WTC11 (cell line): ENCODE measurements around the gene VIPR2.

ENCODE experiments used
- ESRRA ChIP-seq: sonication (generic); formaldehyde crosslinking; IDR thresholded peaks from 2 replicates; pipeline ENCODE4 v1.8.1; 2022; ENCODE audit warnings: mild to moderate bottlenecking, missing genetic modification reagents, borderline replicate concordance
- GTF2I ChIP-seq: fragments of 250-450 bp; sonication (Bioruptor Pico); conservative IDR thresholded peaks from 2 replicates; pipeline ENCODE4 v1.4.0; 2021; ENCODE audit warnings: mild to moderate bottlenecking
- HMGXB4 ChIP-seq: sonication (generic); formaldehyde crosslinking; IDR thresholded peaks from 2 replicates; pipeline ENCODE4 v1.8.1; 2023; ENCODE audit warnings: mild to moderate bottlenecking, moderate library complexity, missing genetic modification reagents
- MXD4 ChIP-seq: fragments of 250-450 bp; sonication (Bioruptor Pico); IDR thresholded peaks from 2 replicates; pipeline ENCODE4 v1.8.0; 2021; ENCODE audit warnings: mild to moderate bottlenecking, moderate library complexity, borderline replicate concordance
- NFYB ChIP-seq: sonication (generic); formaldehyde crosslinking; conservative IDR thresholded peaks from 2 replicates; pipeline ENCODE4 v1.8.0; 2022; ENCODE audit warnings: low read depth, missing genetic modification reagents
- NR2C2 ChIP-seq: sonication (generic); formaldehyde crosslinking; IDR thresholded peaks from 2 replicates; pipeline ENCODE4 v1.8.0; 2022; ENCODE audit warnings: mild to moderate bottlenecking, missing genetic modification reagents
- RELA ChIP-seq: sonication (generic); formaldehyde crosslinking; IDR thresholded peaks from 2 replicates; pipeline ENCODE4 v1.8.1; 2022; ENCODE audit warnings: missing genetic modification reagents, mild to moderate bottlenecking, borderline replicate concordance
- TF ChIP-seq, protein P1 (sequence below): fragments of 200-600 bp; IDR thresholded peaks from 2 replicates; pipeline ENCODE4 v1.8.0; 2022; ENCODE audit warnings: antibody characterized with exemption
- TF ChIP-seq, protein P2 (sequence below): fragments of 250-450 bp; sonication (Bioruptor Pico); conservative IDR thresholded peaks from 2 replicates; pipeline ENCODE4 v1.9.0; 2021; ENCODE audit warnings: mild to moderate bottlenecking

- no peak for TF ChIP-seq MXD4 (CRISPR knock-in tag)
- TF ChIP-seq, protein P1, sequence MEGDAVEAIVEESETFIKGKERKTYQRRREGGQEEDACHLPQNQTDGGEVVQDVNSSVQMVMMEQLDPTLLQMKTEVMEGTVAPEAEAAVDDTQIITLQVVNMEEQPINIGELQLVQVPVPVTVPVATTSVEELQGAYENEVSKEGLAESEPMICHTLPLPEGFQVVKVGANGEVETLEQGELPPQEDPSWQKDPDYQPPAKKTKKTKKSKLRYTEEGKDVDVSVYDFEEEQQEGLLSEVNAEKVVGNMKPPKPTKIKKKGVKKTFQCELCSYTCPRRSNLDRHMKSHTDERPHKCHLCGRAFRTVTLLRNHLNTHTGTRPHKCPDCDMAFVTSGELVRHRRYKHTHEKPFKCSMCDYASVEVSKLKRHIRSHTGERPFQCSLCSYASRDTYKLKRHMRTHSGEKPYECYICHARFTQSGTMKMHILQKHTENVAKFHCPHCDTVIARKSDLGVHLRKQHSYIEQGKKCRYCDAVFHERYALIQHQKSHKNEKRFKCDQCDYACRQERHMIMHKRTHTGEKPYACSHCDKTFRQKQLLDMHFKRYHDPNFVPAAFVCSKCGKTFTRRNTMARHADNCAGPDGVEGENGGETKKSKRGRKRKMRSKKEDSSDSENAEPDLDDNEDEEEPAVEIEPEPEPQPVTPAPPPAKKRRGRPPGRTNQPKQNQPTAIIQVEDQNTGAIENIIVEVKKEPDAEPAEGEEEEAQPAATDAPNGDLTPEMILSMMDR = no peak
- no peak for TF ChIP-seq NFYB
- TF ChIP-seq HMGXB4 (CRISPR knock-in tag) = no peak
- TF ChIP-seq RELA = no peak
- no peak for TF ChIP-seq GTF2I
- TF ChIP-seq, protein P2, sequence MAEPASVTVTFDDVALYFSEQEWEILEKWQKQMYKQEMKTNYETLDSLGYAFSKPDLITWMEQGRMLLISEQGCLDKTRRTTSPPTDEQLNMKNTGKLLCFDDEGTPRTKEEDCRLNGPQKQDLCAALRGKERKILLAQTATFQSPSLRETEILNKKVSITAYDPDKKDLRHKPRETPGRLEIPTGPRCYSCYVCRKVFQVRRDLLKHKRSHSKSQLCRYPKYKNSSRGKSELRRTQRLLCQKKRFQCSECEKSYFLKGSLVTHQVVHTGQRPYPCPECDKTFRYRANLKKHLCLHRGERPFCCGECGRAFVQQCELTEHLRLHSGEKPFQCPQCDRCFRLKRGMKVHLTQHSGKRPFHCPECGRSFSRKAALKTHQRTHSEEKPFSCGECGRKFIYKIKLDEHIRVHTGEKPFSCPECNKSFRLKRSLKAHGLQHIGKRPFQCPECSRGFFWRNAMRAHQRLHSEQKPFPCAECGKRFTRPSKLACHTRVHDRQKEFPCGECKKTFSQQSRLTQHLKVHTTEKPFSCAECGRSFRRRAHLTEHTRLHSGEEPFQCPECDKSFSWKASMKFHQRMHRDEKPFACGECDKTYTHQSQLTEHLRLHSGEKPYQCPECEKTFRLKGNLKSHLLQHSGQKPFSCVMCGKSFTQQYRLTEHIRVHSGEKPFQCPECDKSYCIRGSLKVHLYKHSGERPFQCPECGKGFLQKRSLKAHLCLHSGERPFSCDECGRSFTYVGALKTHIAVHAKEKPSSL = no peak
- TF ChIP-seq ESRRA (CRISPR knock-in tag) = no peak
- TF ChIP-seq NR2C2 (CRISPR knock-in tag) = no peak
Observed at GRCh38 chr7:159064121-159064815, 80.4 kb downstream of the VIPR2 start.
